Mucosa of descending colon (tissue), 3 donors: Measurements from ENCODE around the gene ELL. TPM values are rescaled to one million over a fixed set of nuclear protein-coding genes. Genes with fewer than 3 reads are reported as not detected.

ENCODE experiments used
- ATAC-seq: fragments of 200-7000 bp; cut with Tn5 transposase; one replicate; pipeline ENCODE4 v1.9.1; 2020; ENCODE audit warnings: mild to moderate bottlenecking, moderate library complexity
- DNase-seq, 3 donors: peaks; one replicate each; pipeline ENCODE4 v3.0.0-alpha.2; 2020
- H3K36me3 ChIP-seq: fragments of 200-600 bp; one replicate; pipeline ENCODE4 v1.8.0; 2021; ENCODE audit warnings: low read depth, mild to moderate bottlenecking
- H3K4me1 ChIP-seq: fragments of 200-600 bp; one replicate; pipeline ENCODE4 v1.8.0; 2021; ENCODE audit warnings: low read depth, mild to moderate bottlenecking
- H3K4me3 ChIP-seq: fragments of 200-600 bp; one replicate; pipeline ENCODE4 v1.8.0; 2021; ENCODE audit warnings: mild to moderate bottlenecking
- H3K9me3 ChIP-seq: fragments of 200-600 bp; one replicate; pipeline ENCODE4 v1.8.0; 2021; ENCODE audit warnings: mild to moderate bottlenecking
- CTCF ChIP-seq: fragments of 200-600 bp; IDR thresholded peaks from one replicate; pipeline ENCODE4 v1.8.0; 2022; ENCODE audit warnings: antibody characterized with exemption, mild to moderate bottlenecking
- intact Hi-C, 2 donors: fragments of 100-400 bp; cut with DNase I in 1 of 2; cut with micrococcal nuclease in 1 of 2; formaldehyde crosslinking; loops; one replicate each; pipeline versions ENCODE4 v1.11.0 to v1.11.1; 2022; cut with DNase I, micrococcal nuclease
- total RNA-seq, 3 donors: library from RNA; stranded (reverse); fragmentation: NEBNext Ultra II Directional in 2 of 3; extraction: Animal tissue kit (Norgen Biotek cat#: 25700) in 2 of 3; gene quantifications; one replicate each; pipeline versions ENCODE4 v1.2.1 to v1.2.4, GENCODE V29; 2021 to 2023
- donor health status: DM: no; HTN: no; CAD: no; lungs with moderate emphysema.
- donor health status: DM: no; HTN: no; CAD: no.
- donor health status: DM: no; HTN: yes; CAD: no.

ELL gene
- total RNA-seq, 3 donors from 2014 or later = 17.8 to 21.6 (median 18.9) TPM

- Histone ChIP-seq H3K36me3 (no peaks in the 10 kb centered on the region), H3K9me3 (no peaks in the 10 kb centered on the region), H3K4me3 (no peak overlapping the region), H3K4me1 (peaks cover 31% of the 10 kb centered on the region)
- peak; percentile 1 for ATAC-seq
- intact Hi-C loops = no loop called here
- peak in 1 of 3 donors; percentile 53 for DNase-seq
- TF ChIP-seq CTCF = no peak
Measured at GRCh38 chr19:18468517-18468916, 53.4 kb downstream of the ELL start.

GRCh38 chr19:18467978-18468377 lies 53.9 kb downstream of the ELL start:
- Histone ChIP-seq H3K36me3 (no peaks in the 10 kb centered on the region), H3K4me3 (no peak overlapping the region), H3K9me3 (no peaks in the 10 kb centered on the region), H3K4me1 (peaks cover 30% of the 10 kb centered on the region)
- ATAC-seq (no peak), DNase-seq (no peak)
- intact Hi-C loops = no loop called here
- TF ChIP-seq CTCF = no peak

GRCh38 chr19:18466354-18466753 lies 55.5 kb downstream of the ELL start:
- Histone ChIP-seq H3K4me1 (peaks cover 32% of the 10 kb centered on the region), H3K36me3 (no peaks in the 10 kb centered on the region), H3K4me3 (no peak overlapping the region), H3K9me3 (no peaks in the 10 kb centered on the region)
- no peak for ATAC-seq
- intact Hi-C loops = no loop called here
- DNase-seq = no peak
- TF ChIP-seq CTCF = no peak

- intact Hi-C loops = no loop called here
- no peaks in the 10 kb centered on the region for H3K36me3 ChIP-seq
- TF ChIP-seq CTCF = no peak
- no peaks in the 10 kb centered on the region for H3K9me3 ChIP-seq
- H3K4me1 ChIP-seq = peaks cover 35% of the 10 kb centered on the region
- no peak overlapping the region for H3K4me3 ChIP-seq
- ATAC-seq (no peak), DNase-seq (no peak)
Measured at GRCh38 chr19:18465964-18466339, 55.9 kb downstream of the ELL start.

GRCh38 chr19:18465214-18465963 lies 56.5 kb downstream of the ELL start:
- Histone ChIP-seq H3K4me3 (no peak overlapping the region), H3K9me3 (no peaks in the 10 kb centered on the region), H3K36me3 (no peaks in the 10 kb centered on the region), H3K4me1 (peaks cover 35% of the 10 kb centered on the region)
- no peak for TF ChIP-seq CTCF
- ATAC-seq (no peak), DNase-seq (no peak)
- intact Hi-C loops = no loop called here
